ENCODE measurements around the gene UBE2S. TPM values are rescaled to one million over a fixed set of nuclear protein-coding genes. Genes with fewer than 3 reads are reported as not detected.
A peak's percentile ranks its signal among the peaks of the same experiment; 100 is the strongest.
"Not testable (repeated sequence)": the region's sequence is repeated elsewhere in the genome, so short reads cannot be mapped to it uniquely, and the experiment has no call there.

Gene UBE2S
- total RNA-seq, 1 donor from 2014 or later: 235 TPM

- peaks cover 4% of the 10 kb centered on the region for H3K9me3 Mint-ChIP-seq (ENCODE audit: unreplicated experiment)
- H3K27ac Mint-ChIP-seq (ENCODE audit: unreplicated experiment): no peak overlapping the region
- H3K27me3 Mint-ChIP-seq (ENCODE audit: unreplicated experiment): peaks cover 8% of the 10 kb centered on the region
- no peak overlapping the region for H3K4me3 Mint-ChIP-seq (ENCODE audit: unreplicated experiment)
- no peaks in the 10 kb centered on the region for H3K4me1 Mint-ChIP-seq (ENCODE audit: low read depth, unreplicated experiment)
- H3K36me3 Mint-ChIP-seq (ENCODE audit: unreplicated experiment): no peaks in the 10 kb centered on the region
- DNase-seq: no peak
- TF ChIP-seq CTCF (IDR thresholded peaks at IDR 0.05; ENCODE audit: partially characterized antibody, unreplicated experiment): no peak
Observed at GRCh38 chr19:55424518-55424917, 16.9 kb upstream of the UBE2S start.

- Mint-ChIP-seq H3K27me3 (ENCODE audit: unreplicated experiment) (peaks cover 8% of the 10 kb centered on the region), H3K4me1 (ENCODE audit: low read depth, unreplicated experiment) (no peaks in the 10 kb centered on the region), H3K27ac (ENCODE audit: unreplicated experiment) (no peak overlapping the region), H3K4me3 (ENCODE audit: unreplicated experiment) (peak overlapping the region; percentile 28), H3K9me3 (ENCODE audit: unreplicated experiment) (peaks cover 3% of the 10 kb centered on the region), H3K36me3 (ENCODE audit: unreplicated experiment) (no peaks in the 10 kb centered on the region)
- TF ChIP-seq CTCF (IDR thresholded peaks at IDR 0.05; ENCODE audit: partially characterized antibody, unreplicated experiment): no peak
- DNase-seq: no peak
Observed at GRCh38 chr19:55423225-55424005, 15.8 kb upstream of the UBE2S start.

GRCh38 chr19:55421281-55421680, 13.7 kb upstream of the UBE2S start:
- not testable (repeated sequence) for H3K36me3 Mint-ChIP-seq (ENCODE audit: unreplicated experiment); H3K27ac Mint-ChIP-seq (ENCODE audit: unreplicated experiment); H3K9me3 Mint-ChIP-seq (ENCODE audit: unreplicated experiment); H3K27me3 Mint-ChIP-seq (ENCODE audit: unreplicated experiment); H3K4me3 Mint-ChIP-seq (ENCODE audit: unreplicated experiment); H3K4me1 Mint-ChIP-seq (ENCODE audit: low read depth, unreplicated experiment); DNase-seq

GRCh38 chr19:55419624-55420236, 12.1 kb upstream of the UBE2S start:
- Mint-ChIP-seq H3K36me3 (ENCODE audit: unreplicated experiment) (no peaks in the 10 kb centered on the region), H3K9me3 (ENCODE audit: unreplicated experiment) (no peaks in the 10 kb centered on the region), H3K27ac (ENCODE audit: unreplicated experiment) (no peak overlapping the region), H3K27me3 (ENCODE audit: unreplicated experiment) (peaks cover 6% of the 10 kb centered on the region), H3K4me1 (ENCODE audit: low read depth, unreplicated experiment) (peaks cover 4% of the 10 kb centered on the region), H3K4me3 (ENCODE audit: unreplicated experiment) (no peak overlapping the region)
- DNase-seq: no peak
- no peak for TF ChIP-seq CTCF (IDR thresholded peaks at IDR 0.05; ENCODE audit: partially characterized antibody, unreplicated experiment)

GRCh38 chr19:55419103-55419502, 11.5 kb upstream of the UBE2S start:
- no peaks in the 10 kb centered on the region for H3K9me3 Mint-ChIP-seq (ENCODE audit: unreplicated experiment)
- peaks cover 4% of the 10 kb centered on the region for H3K4me1 Mint-ChIP-seq (ENCODE audit: low read depth, unreplicated experiment)
- no peak overlapping the region for H3K4me3 Mint-ChIP-seq (ENCODE audit: unreplicated experiment)
- no peaks in the 10 kb centered on the region for H3K36me3 Mint-ChIP-seq (ENCODE audit: unreplicated experiment)
- H3K27ac Mint-ChIP-seq (ENCODE audit: unreplicated experiment): no peak overlapping the region
- no peak for DNase-seq
- H3K27me3 Mint-ChIP-seq (ENCODE audit: unreplicated experiment): peaks cover 5% of the 10 kb centered on the region
- no peak for TF ChIP-seq CTCF (IDR thresholded peaks at IDR 0.05; ENCODE audit: partially characterized antibody, unreplicated experiment)
